ENCODE results near the gene ZCCHC14.

- TF ChIP-seq CTCF (IDR thresholded peaks at IDR 0.05) (no peak), POLR2A (IDR thresholded peaks at IDR 0.05) (no peak), EP300 (IDR thresholded peaks at IDR 0.05; ENCODE audit: low read depth) (no peak)
Measured at GRCh38 chr16:87536795-87537142, 43.9 kb upstream of the ZCCHC14 start.

Measured in transverse colon (tissue), 3 donors.